ENCODE measurements around the gene CPD. TPM values are rescaled to one million over a fixed set of nuclear protein-coding genes. Genes with fewer than 3 reads are reported as not detected.
"Not testable (repeated sequence)": the region's sequence is repeated elsewhere in the genome, so short reads cannot be mapped to it uniquely, and the experiment has no call there.

The CPD gene
- total and polyA plus RNA-seq, 5 donors from 2014 or later, result 6.5 to 40.2 (median 8.5) TPM

- H3K9me3 Mint-ChIP-seq, result not testable (repeated sequence)
- peak overlapping the region in 1 of 3 donors; percentile 47 for H3K27ac Mint-ChIP-seq
Observed at GRCh38 chr17:30410627-30411026, 31.9 kb downstream of the CPD start.

GRCh38 chr17:30412008-30412496 is 33.3 kb downstream of the CPD start:
- H3K4me1 ChIP-seq (ENCODE audit: control insufficient read depth, insufficient read depth, low read length, poor library complexity, severe bottlenecking); H3K27ac Mint-ChIP-seq; H3K9me3 ChIP-seq (ENCODE audit: control insufficient read depth in 2 of 2, low read length in 2 of 2); H3K4me3 Mint-ChIP-seq; H3K9me3 Mint-ChIP-seq; H3K4me3 ChIP-seq (ENCODE audit: low read depth, low read length); H3K27ac ChIP-seq (ENCODE audit: insufficient read depth, low read length, poor library complexity, severe bottlenecking); ATAC-seq (ENCODE audit: low read depth in 2 of 2); H3K36me3 ChIP-seq (ENCODE audit: control insufficient read depth, insufficient read depth, low read length); DNase-seq; H3K27me3 ChIP-seq (ENCODE audit: control insufficient read depth, insufficient read depth, low read length); H3K27me3 Mint-ChIP-seq: not testable (repeated sequence)
- peaks cover 28% of the 10 kb centered on the region for H3K36me3 Mint-ChIP-seq
- H3K4me1 Mint-ChIP-seq, result peaks cover 10 to 32% (median 18%) of the 10 kb centered on the region in 4 donors

More at GRCh38 chr17:30410627-30411026, 31.9 kb downstream of the CPD start:
- not testable (repeated sequence) for H3K27ac ChIP-seq (ENCODE audit: insufficient read depth, low read length, poor library complexity, severe bottlenecking); H3K27me3 Mint-ChIP-seq; ATAC-seq (ENCODE audit: low read depth in 2 of 2); H3K4me1 ChIP-seq (ENCODE audit: control insufficient read depth, insufficient read depth, low read length, poor library complexity, severe bottlenecking); DNase-seq; H3K4me3 ChIP-seq (ENCODE audit: low read depth, low read length); H3K36me3 ChIP-seq (ENCODE audit: control insufficient read depth, insufficient read depth, low read length); H3K4me3 Mint-ChIP-seq; H3K9me3 ChIP-seq (ENCODE audit: control insufficient read depth in 2 of 2, low read length in 2 of 2); H3K27me3 ChIP-seq (ENCODE audit: control insufficient read depth, insufficient read depth, low read length)
- Mint-ChIP-seq H3K36me3 (peaks cover 25% of the 10 kb centered on the region), H3K4me1 (peaks cover 7 to 32% (median 20%) of the 10 kb centered on the region in 4 donors)

GRCh38 chr17:30413109-30413508 is 34.4 kb downstream of the CPD start:
- Histone ChIP-seq H3K27ac (ENCODE audit: insufficient read depth, low read length, poor library complexity, severe bottlenecking) (no peak overlapping the region), H3K4me1 (ENCODE audit: control insufficient read depth, insufficient read depth, low read length, poor library complexity, severe bottlenecking) (no peaks in the 10 kb centered on the region), H3K9me3 (ENCODE audit: control insufficient read depth in 2 of 2, low read length in 2 of 2) (no peaks in the 10 kb centered on the region), H3K4me3 (ENCODE audit: low read depth, low read length) (no peak overlapping the region), H3K27me3 (ENCODE audit: control insufficient read depth, insufficient read depth, low read length) (no peaks in the 10 kb centered on the region), H3K36me3 (ENCODE audit: control insufficient read depth, insufficient read depth, low read length) (no peaks in the 10 kb centered on the region)
- peaks cover 28% of the 10 kb centered on the region for H3K36me3 Mint-ChIP-seq
- ATAC-seq (ENCODE audit: low read depth in 2 of 2) (no peak), DNase-seq (peak in 1 of 3 donors; percentile 10)
- no peak overlapping the region for H3K4me3 Mint-ChIP-seq
- peaks cover 0 to 3% (median 0%) of the 10 kb centered on the region in 7 donors for H3K9me3 Mint-ChIP-seq
- H3K4me1 Mint-ChIP-seq, result peaks cover 10 to 27% (median 20%) of the 10 kb centered on the region in 4 donors
- H3K27me3 Mint-ChIP-seq, result no peaks in the 10 kb centered on the region
- H3K27ac Mint-ChIP-seq, result no peak overlapping the region

- Histone ChIP-seq H3K4me3 (ENCODE audit: low read depth, low read length) (no peak overlapping the region), H3K27me3 (ENCODE audit: control insufficient read depth, insufficient read depth, low read length) (no peaks in the 10 kb centered on the region), H3K4me1 (ENCODE audit: control insufficient read depth, insufficient read depth, low read length, poor library complexity, severe bottlenecking) (no peaks in the 10 kb centered on the region), H3K36me3 (ENCODE audit: control insufficient read depth, insufficient read depth, low read length) (no peaks in the 10 kb centered on the region), H3K9me3 (ENCODE audit: control insufficient read depth in 2 of 2, low read length in 2 of 2) (no peaks in the 10 kb centered on the region), H3K27ac (ENCODE audit: insufficient read depth, low read length, poor library complexity, severe bottlenecking) (no peak overlapping the region)
- Mint-ChIP-seq H3K4me3 (no peak overlapping the region), H3K27me3 (no peaks in the 10 kb centered on the region), H3K36me3 (peaks cover 25% of the 10 kb centered on the region), H3K27ac (no peak overlapping the region), H3K9me3 (peaks cover 0 to 3% (median 0%) of the 10 kb centered on the region in 7 donors), H3K4me1 (peaks cover 10 to 22% (median 15%) of the 10 kb centered on the region in 4 donors)
- DNase-seq, result no peak
- no peak for ATAC-seq (ENCODE audit: low read depth in 2 of 2)
Observed at GRCh38 chr17:30414486-30414885, 35.8 kb downstream of the CPD start.

- no peak overlapping the region for H3K4me3 ChIP-seq (ENCODE audit: low read depth, low read length)
- Mint-ChIP-seq H3K4me1 (peaks cover 7 to 18% (median 9%) of the 10 kb centered on the region in 4 donors), H3K27ac (no peak overlapping the region), H3K4me3 (no peak overlapping the region), H3K27me3 (no peaks in the 10 kb centered on the region), H3K9me3 (peaks cover 0 to 2% (median 0%) of the 10 kb centered on the region in 7 donors), H3K36me3 (peaks cover 25% of the 10 kb centered on the region)
- H3K9me3 ChIP-seq (ENCODE audit: control insufficient read depth in 2 of 2, low read length in 2 of 2), result no peaks in the 10 kb centered on the region
- ATAC-seq (ENCODE audit: low read depth in 2 of 2) (no peak), DNase-seq (no peak)
- no peaks in the 10 kb centered on the region for H3K36me3 ChIP-seq (ENCODE audit: control insufficient read depth, insufficient read depth, low read length)
- H3K27ac ChIP-seq (ENCODE audit: insufficient read depth, low read length, poor library complexity, severe bottlenecking), result no peak overlapping the region
- H3K27me3 ChIP-seq (ENCODE audit: control insufficient read depth, insufficient read depth, low read length), result no peaks in the 10 kb centered on the region
- H3K4me1 ChIP-seq (ENCODE audit: control insufficient read depth, insufficient read depth, low read length, poor library complexity, severe bottlenecking), result no peaks in the 10 kb centered on the region
Observed at GRCh38 chr17:30415491-30415890, 36.8 kb downstream of the CPD start.

- H3K4me1 Mint-ChIP-seq; ATAC-seq (ENCODE audit: low read depth in 2 of 2); H3K4me1 ChIP-seq (ENCODE audit: control insufficient read depth, insufficient read depth, low read length, poor library complexity, severe bottlenecking): not testable (repeated sequence)
Observed at GRCh38 chr17:30418070-30418469, 39.3 kb downstream of the CPD start.

GRCh38 chr17:30421592-30421991 is 42.9 kb downstream of the CPD start:
- Mint-ChIP-seq H3K4me3 (no peak overlapping the region), H3K27me3 (no peaks in the 10 kb centered on the region), H3K36me3 (peaks cover 31% of the 10 kb centered on the region), H3K4me1 (peaks cover 0 to 5% (median 2%) of the 10 kb centered on the region in 4 donors), H3K27ac (no peak overlapping the region), H3K9me3 (peaks cover 0 to 2% (median 0%) of the 10 kb centered on the region in 7 donors)
- peaks cover 25% of the 10 kb centered on the region for H3K36me3 ChIP-seq (ENCODE audit: control insufficient read depth, insufficient read depth, low read length)
- DNase-seq (no peak), ATAC-seq (ENCODE audit: low read depth in 2 of 2) (no peak)
- H3K27me3 ChIP-seq (ENCODE audit: control insufficient read depth, insufficient read depth, low read length), result no peaks in the 10 kb centered on the region
- H3K4me1 ChIP-seq (ENCODE audit: control insufficient read depth, insufficient read depth, low read length, poor library complexity, severe bottlenecking), result no peaks in the 10 kb centered on the region
- no peak overlapping the region for H3K27ac ChIP-seq (ENCODE audit: insufficient read depth, low read length, poor library complexity, severe bottlenecking)
- H3K4me3 ChIP-seq (ENCODE audit: low read depth, low read length), result no peak overlapping the region
- no peaks in the 10 kb centered on the region for H3K9me3 ChIP-seq (ENCODE audit: control insufficient read depth in 2 of 2, low read length in 2 of 2)

More at GRCh38 chr17:30418070-30418469, 39.3 kb downstream of the CPD start:
- DNase-seq; H3K9me3 ChIP-seq (ENCODE audit: control insufficient read depth in 2 of 2, low read length in 2 of 2); H3K4me3 Mint-ChIP-seq; H3K27ac ChIP-seq (ENCODE audit: insufficient read depth, low read length, poor library complexity, severe bottlenecking); H3K27me3 ChIP-seq (ENCODE audit: control insufficient read depth, insufficient read depth, low read length); H3K9me3 Mint-ChIP-seq; H3K4me3 ChIP-seq (ENCODE audit: low read depth, low read length); H3K27ac Mint-ChIP-seq; H3K27me3 Mint-ChIP-seq: not testable (repeated sequence)
- H3K36me3 ChIP-seq (ENCODE audit: control insufficient read depth, insufficient read depth, low read length), result peaks cover 13% of the 10 kb centered on the region
- peaks cover 36% of the 10 kb centered on the region for H3K36me3 Mint-ChIP-seq

- DNase-seq (no peak), ATAC-seq (ENCODE audit: low read depth in 2 of 2) (no peak)
- H3K36me3 Mint-ChIP-seq, result peaks cover 31% of the 10 kb centered on the region
- no peak overlapping the region for H3K4me3 Mint-ChIP-seq
- no peaks in the 10 kb centered on the region for H3K27me3 Mint-ChIP-seq
- Histone ChIP-seq H3K36me3 (ENCODE audit: control insufficient read depth, insufficient read depth, low read length) (peaks cover 25% of the 10 kb centered on the region), H3K27me3 (ENCODE audit: control insufficient read depth, insufficient read depth, low read length) (no peaks in the 10 kb centered on the region), H3K9me3 (ENCODE audit: control insufficient read depth in 2 of 2, low read length in 2 of 2) (no peaks in the 10 kb centered on the region), H3K4me1 (ENCODE audit: control insufficient read depth, insufficient read depth, low read length, poor library complexity, severe bottlenecking) (no peaks in the 10 kb centered on the region), H3K27ac (ENCODE audit: insufficient read depth, low read length, poor library complexity, severe bottlenecking) (no peak overlapping the region), H3K4me3 (ENCODE audit: low read depth, low read length) (no peak overlapping the region)
- H3K9me3 Mint-ChIP-seq, result peaks cover 0 to 2% (median 0%) of the 10 kb centered on the region in 7 donors
- no peak overlapping the region for H3K27ac Mint-ChIP-seq
- peaks cover 0 to 5% (median 2%) of the 10 kb centered on the region in 4 donors for H3K4me1 Mint-ChIP-seq
Observed at GRCh38 chr17:30422171-30422570, 43.4 kb downstream of the CPD start.

Measured in CD4-positive, CD25-positive, alpha-beta regulatory T cell (primary cell).